GM19099 (cell line): ENCODE results near the gene TMEM132D.

Experiments used
- POLR2A ChIP-seq: IDR thresholded peaks from 3 replicates; pipeline ENCODE4 v1.6.1; 2011; ENCODE audit warnings: low read depth; ENCODE audit not compliant: insufficient read length; ENCODE audit errors: extremely low read depth

TMEM132D gene

GRCh38 chr12:129790930-129791329, 112.9 kb downstream of the TMEM132D start:
- TF ChIP-seq POLR2A, result no peak

GRCh38 chr12:129790331-129790730, 113.5 kb downstream of the TMEM132D start:
- TF ChIP-seq POLR2A, result no peak

DNA sequence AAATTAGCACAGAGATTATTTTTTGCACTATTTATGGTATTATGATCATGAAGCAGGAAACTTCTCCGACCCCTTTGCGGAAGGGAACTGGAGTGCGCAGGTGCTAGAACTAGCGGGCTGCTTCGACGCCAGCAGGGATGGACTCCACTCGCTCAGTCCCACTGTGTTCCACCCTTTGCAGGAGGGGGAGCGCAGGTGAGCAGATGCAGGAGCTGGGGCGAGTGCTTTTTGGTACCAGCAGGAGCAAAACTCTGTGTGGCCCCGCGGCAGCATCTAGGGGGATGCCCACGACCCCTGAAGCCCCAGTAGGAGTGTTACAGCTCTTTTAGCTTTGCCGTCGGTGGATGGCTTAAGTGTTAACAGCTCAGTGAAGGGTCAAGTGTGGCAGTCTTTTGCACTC, 113.9 kb downstream of the TMEM132D start:
- no peak for TF ChIP-seq POLR2A

GRCh38 chr12:129788506-129789084, 115.2 kb downstream of the TMEM132D start:
- TF ChIP-seq POLR2A, result no peak

DNA sequence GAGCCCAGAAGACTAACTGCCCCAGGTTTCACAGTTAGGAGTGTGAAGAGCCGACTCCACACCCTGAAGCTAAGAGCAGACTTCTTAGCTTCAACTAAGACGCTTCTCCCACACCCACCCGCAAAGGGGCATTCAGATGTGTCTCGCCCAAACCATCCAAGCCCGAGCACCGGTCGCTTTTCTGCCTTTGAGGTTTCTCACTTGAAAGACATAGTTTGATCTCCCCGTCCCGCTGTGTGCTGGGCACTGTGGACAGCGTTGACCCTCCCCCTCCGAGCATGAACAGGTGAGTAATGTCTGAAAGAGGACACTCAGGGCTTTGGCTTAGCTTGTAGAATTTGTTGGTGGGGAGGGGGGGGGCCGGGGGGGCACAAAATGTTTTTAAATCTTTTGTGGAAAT, 123.8 kb downstream of the TMEM132D start:
- no peak for TF ChIP-seq POLR2A

DNA sequence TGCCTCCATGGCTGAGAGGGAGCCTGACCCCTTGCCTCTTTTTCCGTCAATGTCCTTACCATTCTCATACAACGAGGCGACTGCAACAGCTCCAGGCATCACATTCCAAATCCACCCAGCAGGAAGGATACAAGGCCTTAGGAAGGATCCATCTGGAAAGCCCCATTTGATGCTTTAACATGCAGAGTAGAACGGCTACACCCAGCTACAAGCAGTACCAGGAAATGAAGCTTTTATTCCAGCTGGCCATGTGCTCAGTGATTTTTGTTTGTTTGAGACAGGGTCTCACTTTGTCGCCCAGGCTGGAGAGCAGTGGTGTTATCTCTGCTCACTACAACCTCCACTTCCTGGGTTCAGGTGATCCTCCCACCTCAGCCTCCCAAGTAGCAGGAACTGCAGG, 124.8 kb downstream of the TMEM132D start:
- no peak for TF ChIP-seq POLR2A

- no peak for TF ChIP-seq POLR2A
Observed at GRCh38 chr12:129776977-129777667, 126.7 kb downstream of the TMEM132D start.

DNA sequence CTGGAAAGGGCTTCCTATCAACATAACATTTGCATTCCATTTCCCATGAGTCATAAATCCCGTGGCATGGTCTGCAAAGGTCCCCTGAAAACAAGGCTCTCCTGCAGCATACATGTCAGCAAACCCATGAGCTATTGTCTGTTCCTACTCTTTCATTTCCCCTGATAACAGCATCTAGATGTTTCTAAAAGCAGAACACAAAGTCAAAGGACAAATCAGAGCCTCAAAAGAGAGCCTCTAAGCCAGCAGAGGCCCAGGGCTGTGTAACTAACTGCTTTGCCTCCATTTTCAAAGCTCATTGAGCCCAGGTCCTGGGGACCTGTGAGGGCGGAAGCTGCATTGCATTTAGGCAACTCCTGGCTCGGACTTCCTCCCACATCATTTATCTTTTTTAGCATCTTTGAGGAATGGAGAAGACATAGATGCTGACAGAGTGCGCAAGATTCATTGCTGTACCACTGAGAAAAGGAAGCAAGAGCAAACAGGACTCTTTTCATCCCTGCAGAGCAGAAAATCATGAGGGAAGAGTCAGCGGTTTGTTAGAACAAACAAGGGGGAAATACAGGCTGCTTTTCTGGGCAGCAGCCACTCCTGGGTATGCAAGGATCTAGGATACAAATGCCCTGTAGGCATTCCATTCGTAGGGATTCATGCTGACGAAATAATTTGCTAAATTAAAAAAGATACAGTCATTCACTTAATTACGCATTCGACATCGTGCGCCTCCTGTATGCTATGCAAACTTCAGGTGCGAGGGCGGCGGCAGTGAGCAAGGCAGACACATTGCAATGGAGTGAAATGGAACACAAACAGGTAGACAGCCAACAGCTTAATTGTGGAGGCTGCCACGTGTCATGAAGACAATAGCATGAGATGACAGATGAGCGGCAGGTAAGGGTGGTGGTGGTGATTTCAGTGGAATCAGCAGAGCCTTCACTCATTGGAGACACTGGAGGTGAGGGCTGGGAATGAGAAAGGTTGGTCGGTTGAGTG, 131.0 kb downstream of the TMEM132D start:
- TF ChIP-seq POLR2A, result no peak

- no peak for TF ChIP-seq POLR2A
Observed at GRCh38 chr12:129771238-129771637, 132.6 kb downstream of the TMEM132D start.

DNA sequence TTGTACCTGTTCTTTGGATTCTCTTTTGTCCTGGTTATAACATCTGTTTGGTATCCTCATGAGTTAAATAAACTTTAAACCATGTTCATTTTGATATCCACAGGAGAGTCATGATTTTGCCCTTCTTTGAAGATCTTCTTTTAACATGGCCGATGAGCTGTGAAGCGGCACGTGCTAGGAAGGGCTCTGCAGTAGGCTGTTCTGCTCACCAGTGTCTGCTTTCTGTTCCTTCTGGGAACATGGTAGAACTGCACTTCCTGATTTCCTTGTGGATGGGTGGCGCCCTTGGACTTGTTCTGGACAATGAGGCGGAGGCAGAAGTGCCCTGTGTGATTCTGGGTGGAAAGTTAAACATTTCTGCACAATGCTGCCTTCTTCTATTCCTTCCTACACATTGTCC, 138.1 kb downstream of the TMEM132D start:
- TF ChIP-seq POLR2A, result no peak

DNA sequence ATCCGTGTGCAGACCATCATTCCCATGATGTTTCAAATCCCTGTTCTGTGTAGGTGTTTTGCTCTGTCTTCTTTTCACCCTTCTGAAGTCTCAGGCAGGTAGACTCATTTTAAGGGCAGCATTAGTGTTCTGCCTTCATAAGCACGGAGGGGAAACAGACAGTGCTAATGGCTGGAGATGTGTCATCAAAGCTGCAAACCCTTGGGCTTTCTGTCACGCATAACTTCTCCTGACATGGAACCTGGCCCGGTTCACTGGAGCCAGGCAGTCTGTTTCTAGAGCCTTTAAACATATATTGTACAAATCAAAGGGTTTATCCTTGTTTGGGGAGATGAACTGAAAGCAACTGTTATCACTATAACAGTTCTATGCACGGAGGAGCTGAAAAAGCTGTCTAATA, 141.4 kb downstream of the TMEM132D start:
- TF ChIP-seq POLR2A, result no peak

DNA sequence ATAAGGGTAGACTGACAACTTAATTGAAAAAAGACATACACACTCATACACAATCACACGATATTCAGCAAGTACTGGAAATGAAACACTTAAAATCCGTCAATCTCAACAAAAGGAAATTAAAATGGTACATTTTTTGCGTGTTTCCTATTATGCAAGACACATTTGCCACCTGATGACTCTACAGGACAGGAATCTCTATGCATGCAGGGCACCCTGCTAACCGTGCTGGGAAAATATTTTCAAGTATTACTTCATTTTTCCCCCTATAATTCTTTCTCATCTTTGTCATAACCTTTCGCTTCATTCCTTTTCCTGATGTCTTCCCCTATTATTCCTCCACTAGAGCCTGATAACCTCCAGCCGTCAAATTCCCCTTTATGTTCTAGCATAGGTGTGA, 150.2 kb downstream of the TMEM132D start:
- no peak for TF ChIP-seq POLR2A

GRCh38 chr12:129750421-129750820, 153.4 kb downstream of the TMEM132D start:
- TF ChIP-seq POLR2A, result no peak

DNA sequence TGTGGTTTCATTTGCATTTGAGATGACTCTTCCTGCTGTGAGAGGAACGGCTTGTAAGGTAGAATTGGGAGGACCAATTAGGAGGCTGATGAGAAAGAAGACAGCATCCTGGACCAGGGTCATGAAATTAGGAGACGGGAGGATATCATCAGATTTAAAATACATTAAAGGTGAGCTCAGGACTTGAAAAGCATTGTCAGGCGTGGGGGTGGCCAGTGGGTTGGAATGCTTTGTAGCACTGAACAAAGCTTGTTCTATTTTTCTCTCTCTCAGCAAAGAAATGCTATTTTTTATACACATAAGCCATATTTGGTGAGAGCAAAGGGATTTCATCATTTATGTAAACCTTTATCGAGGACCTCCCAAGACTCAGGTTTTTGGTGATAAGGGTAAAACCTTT, 157.5 kb downstream of the TMEM132D start:
- TF ChIP-seq POLR2A, result no peak

DNA sequence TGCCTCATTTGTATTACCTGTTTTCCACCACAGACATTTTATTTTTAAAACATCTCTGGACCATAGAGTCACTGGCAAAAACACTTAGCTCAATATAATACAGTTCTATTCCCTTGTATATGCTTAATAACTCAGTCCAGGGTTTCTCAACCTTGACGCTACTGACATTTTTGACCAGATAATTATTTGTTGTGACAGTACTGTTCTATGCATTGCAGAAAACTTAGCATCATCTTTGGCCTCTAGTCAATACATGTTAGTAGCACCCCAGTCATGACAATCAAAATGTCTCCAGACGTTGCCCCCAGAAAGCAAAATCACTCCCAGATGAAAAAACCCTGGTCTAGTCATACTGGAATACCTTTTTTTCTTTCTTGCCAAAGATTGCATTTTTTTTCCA, 174.7 kb downstream of the TMEM132D start:
- TF ChIP-seq POLR2A, result no peak

DNA sequence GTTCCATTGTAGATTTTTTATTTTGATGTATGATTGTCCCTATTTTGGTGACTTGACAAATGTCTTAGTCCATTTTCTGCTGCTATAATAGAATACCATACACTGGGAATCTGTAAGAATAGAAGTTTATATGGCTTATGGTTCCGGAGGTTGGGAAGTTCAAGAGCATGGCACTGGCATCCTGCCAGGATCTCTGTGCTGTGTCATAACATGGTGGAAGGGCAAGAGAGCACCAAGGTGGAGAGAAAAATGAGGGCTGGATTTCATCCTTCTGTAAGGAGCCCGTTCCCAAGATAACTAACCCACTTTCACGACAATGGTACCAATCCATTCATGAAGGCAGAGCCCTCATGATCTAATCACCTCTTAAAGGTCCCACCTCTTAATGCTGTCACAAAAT, 176.7 kb downstream of the TMEM132D start:
- TF ChIP-seq POLR2A, result no peak
